Ishikawa (cell line): ENCODE measurements around the gene TGM5.

Experiments used
- CEBPB ChIP-seq: IDR thresholded peaks from 2 replicates; pipeline ENCODE4 v1.6.1; 2012
- CREB1 ChIP-seq: IDR thresholded peaks from 2 replicates; pipeline ENCODE4 v1.6.1; 2012; ENCODE audit warnings: low read depth
- EGR1 ChIP-seq: IDR thresholded peaks from 2 replicates; pipeline ENCODE4 v1.6.1; 2012
- EP300 ChIP-seq: IDR thresholded peaks from 2 replicates; pipeline ENCODE4 v1.6.1; 2012; ENCODE audit warnings: borderline replicate concordance
- FOXM1 ChIP-seq: IDR thresholded peaks from 2 replicates; pipeline ENCODE4 v1.6.1; 2012; ENCODE audit warnings: low read depth, borderline replicate concordance
- NFIC ChIP-seq: IDR thresholded peaks from 2 replicates; pipeline ENCODE4 v1.6.1; 2012
- RAD21 ChIP-seq: IDR thresholded peaks from 2 replicates; pipeline ENCODE4 v1.6.1; 2012; ENCODE audit warnings: low read depth
- TAF1 ChIP-seq: IDR thresholded peaks from 2 replicates; pipeline ENCODE4 v1.6.1; 2012; ENCODE audit warnings: low read depth, mild to moderate bottlenecking
- TEAD4 ChIP-seq: IDR thresholded peaks from 2 replicates; pipeline ENCODE4 v1.6.1; 2012
- YY1 ChIP-seq: IDR thresholded peaks from 2 replicates; pipeline ENCODE4 v1.6.1; 2012; ENCODE audit warnings: low read depth
- TF ChIP-seq, protein P1 (sequence below): IDR thresholded peaks from 2 replicates; pipeline ENCODE4 v1.6.1; 2012; ENCODE audit warnings: low read depth, mild to moderate bottlenecking
- TF ChIP-seq, protein P2 (sequence below): IDR thresholded peaks from 2 replicates; pipeline ENCODE4 v1.6.1; 2012
- TF ChIP-seq, protein P3 (sequence below): IDR thresholded peaks from 2 replicates; pipeline ENCODE4 v1.6.1; 2012

DNA sequence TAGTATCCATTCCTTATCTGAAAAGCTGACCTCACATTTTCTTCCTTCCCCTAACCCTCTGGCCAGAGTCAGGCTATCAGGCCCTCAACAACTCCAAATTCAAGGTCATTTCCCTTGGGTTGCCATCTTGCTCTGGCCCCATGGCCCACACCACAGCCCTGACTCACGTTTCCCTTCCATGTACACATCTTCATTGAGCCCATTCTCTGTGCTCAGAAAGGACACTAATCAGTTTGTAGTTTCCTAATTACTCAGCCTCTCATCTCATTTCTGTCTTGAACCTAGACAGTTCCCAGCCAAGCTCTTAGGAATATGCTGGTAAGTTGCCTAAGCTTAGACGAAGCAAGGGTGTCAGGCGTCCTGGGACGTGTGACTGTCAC is 14.9 kb downstream of the TGM5 start:
- TF ChIP-seq EP300: no peak
- no peak for TF ChIP-seq FOXM1
- no peak for TF ChIP-seq EGR1
- TF ChIP-seq CREB1: no peak
- TF ChIP-seq NFIC: no peak
- TF ChIP-seq, protein P1, sequence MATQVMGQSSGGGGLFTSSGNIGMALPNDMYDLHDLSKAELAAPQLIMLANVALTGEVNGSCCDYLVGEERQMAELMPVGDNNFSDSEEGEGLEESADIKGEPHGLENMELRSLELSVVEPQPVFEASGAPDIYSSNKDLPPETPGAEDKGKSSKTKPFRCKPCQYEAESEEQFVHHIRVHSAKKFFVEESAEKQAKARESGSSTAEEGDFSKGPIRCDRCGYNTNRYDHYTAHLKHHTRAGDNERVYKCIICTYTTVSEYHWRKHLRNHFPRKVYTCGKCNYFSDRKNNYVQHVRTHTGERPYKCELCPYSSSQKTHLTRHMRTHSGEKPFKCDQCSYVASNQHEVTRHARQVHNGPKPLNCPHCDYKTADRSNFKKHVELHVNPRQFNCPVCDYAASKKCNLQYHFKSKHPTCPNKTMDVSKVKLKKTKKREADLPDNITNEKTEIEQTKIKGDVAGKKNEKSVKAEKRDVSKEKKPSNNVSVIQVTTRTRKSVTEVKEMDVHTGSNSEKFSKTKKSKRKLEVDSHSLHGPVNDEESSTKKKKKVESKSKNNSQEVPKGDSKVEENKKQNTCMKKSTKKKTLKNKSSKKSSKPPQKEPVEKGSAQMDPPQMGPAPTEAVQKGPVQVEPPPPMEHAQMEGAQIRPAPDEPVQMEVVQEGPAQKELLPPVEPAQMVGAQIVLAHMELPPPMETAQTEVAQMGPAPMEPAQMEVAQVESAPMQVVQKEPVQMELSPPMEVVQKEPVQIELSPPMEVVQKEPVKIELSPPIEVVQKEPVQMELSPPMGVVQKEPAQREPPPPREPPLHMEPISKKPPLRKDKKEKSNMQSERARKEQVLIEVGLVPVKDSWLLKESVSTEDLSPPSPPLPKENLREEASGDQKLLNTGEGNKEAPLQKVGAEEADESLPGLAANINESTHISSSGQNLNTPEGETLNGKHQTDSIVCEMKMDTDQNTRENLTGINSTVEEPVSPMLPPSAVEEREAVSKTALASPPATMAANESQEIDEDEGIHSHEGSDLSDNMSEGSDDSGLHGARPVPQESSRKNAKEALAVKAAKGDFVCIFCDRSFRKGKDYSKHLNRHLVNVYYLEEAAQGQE: no peak
- TF ChIP-seq YY1: no peak
- no peak for TF ChIP-seq RAD21
- no peak for TF ChIP-seq TAF1
- TF ChIP-seq, protein P2, sequence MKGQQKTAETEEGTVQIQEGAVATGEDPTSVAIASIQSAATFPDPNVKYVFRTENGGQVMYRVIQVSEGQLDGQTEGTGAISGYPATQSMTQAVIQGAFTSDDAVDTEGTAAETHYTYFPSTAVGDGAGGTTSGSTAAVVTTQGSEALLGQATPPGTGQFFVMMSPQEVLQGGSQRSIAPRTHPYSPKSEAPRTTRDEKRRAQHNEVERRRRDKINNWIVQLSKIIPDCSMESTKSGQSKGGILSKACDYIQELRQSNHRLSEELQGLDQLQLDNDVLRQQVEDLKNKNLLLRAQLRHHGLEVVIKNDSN: no peak
- no peak for TF ChIP-seq CEBPB
- TF ChIP-seq TEAD4: no peak
- TF ChIP-seq, protein P3, sequence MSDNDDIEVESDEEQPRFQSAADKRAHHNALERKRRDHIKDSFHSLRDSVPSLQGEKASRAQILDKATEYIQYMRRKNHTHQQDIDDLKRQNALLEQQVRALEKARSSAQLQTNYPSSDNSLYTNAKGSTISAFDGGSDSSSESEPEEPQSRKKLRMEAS: no peak
